Skeletal muscle tissue (tissue), 4 donors: ENCODE measurements around the gene GNL3. TPM values are rescaled to one million over a fixed set of nuclear protein-coding genes. Genes with fewer than 3 reads are reported as not detected.

Experiments
- H3K27ac ChIP-seq: one replicate; pipeline ENCODE4 v1.7.0; 2013; ENCODE audit warnings: mild to moderate bottlenecking, low read depth, low read length, inconsistent platforms
- H3K27me3 ChIP-seq, 3 donors: one replicate each; pipeline ENCODE4 v1.7.0; 2013; ENCODE audit warnings: low read length in 3 of 3; ENCODE audit not compliant: control insufficient read depth in 3 of 3, insufficient read depth in 3 of 3
- H3K36me3 ChIP-seq, 3 donors: one replicate each; pipeline ENCODE4 v1.7.0; 2013; ENCODE audit warnings: low read length in 3 of 3; ENCODE audit not compliant: control insufficient read depth in 3 of 3, insufficient read depth in 3 of 3
- H3K4me1 ChIP-seq, 3 donors: one replicate each; pipeline ENCODE4 v1.7.0; 2013; ENCODE audit warnings: low read length in 3 of 3, mild to moderate bottlenecking in 3 of 3; ENCODE audit not compliant: control insufficient read depth in 3 of 3, insufficient read depth in 3 of 3
- H3K4me3 ChIP-seq, 3 donors: one replicate each; pipeline ENCODE4 v1.7.0; 2013; ENCODE audit warnings: low read length in 3 of 3
- H3K9ac ChIP-seq, 3 donors: one replicate each; pipeline ENCODE4 v1.7.0; 2013; ENCODE audit warnings: low read length in 3 of 3, mild to moderate bottlenecking in 3 of 3, moderate library complexity in 2 of 3, low read depth in 1 of 3
- H3K9me3 ChIP-seq, 3 donors: one replicate each; pipeline ENCODE4 v1.7.0; 2013; ENCODE audit warnings: low read length in 3 of 3; ENCODE audit not compliant: control insufficient read depth in 3 of 3
- total RNA-seq: library from RNA; depleted of rRNA; stranded (reverse); fragments of >200 nt; gene quantifications from one replicate; pipeline ENCODE4 v1.2.3, GENCODE V29; 2014
- donor health status: Osteomylitis.

The GNL3 gene
- total RNA-seq, 1 donor from 2014 or later, result 45.4 TPM

- no peaks in the 10 kb centered on the region for H3K9me3 ChIP-seq
- H3K27me3 ChIP-seq, result no peaks in the 10 kb centered on the region
- peaks cover 0 to 5% (median 0%) of the 10 kb centered on the region in 3 donors for H3K4me1 ChIP-seq
- no peak overlapping the region for H3K9ac ChIP-seq
- H3K4me3 ChIP-seq, result no peak overlapping the region
- H3K36me3 ChIP-seq, result peaks cover 36 to 58% (median 55%) of the 10 kb centered on the region in 3 donors
- H3K27ac ChIP-seq, result no peak overlapping the region
Observed at GRCh38 chr3:52697632-52697965, 11.8 kb downstream of the GNL3 start.

GRCh38 chr3:52703341-52703740 lies 17.5 kb downstream of the GNL3 start:
- no peaks in the 10 kb centered on the region for H3K9me3 ChIP-seq
- no peak overlapping the region for H3K4me3 ChIP-seq
- H3K9ac ChIP-seq, result no peak overlapping the region
- H3K27me3 ChIP-seq, result no peaks in the 10 kb centered on the region
- H3K27ac ChIP-seq, result no peak overlapping the region
- peaks cover 24 to 39% (median 28%) of the 10 kb centered on the region in 3 donors for H3K4me1 ChIP-seq
- H3K36me3 ChIP-seq, result peaks cover 4 to 16% (median 14%) of the 10 kb centered on the region in 3 donors

GRCh38 chr3:52704611-52705437 lies 19.0 kb downstream of the GNL3 start:
- Histone ChIP-seq H3K9ac (peak overlapping the region; percentile 85 to 98 (median 94)), H3K9me3 (no peaks in the 10 kb centered on the region), H3K27ac (peak overlapping the region; percentile 79), H3K27me3 (no peaks in the 10 kb centered on the region), H3K36me3 (peaks cover 4 to 25% (median 17%) of the 10 kb centered on the region in 3 donors), H3K4me3 (peak overlapping the region; percentile 98 to 100 (median 99)), H3K4me1 (peaks cover 24 to 39% (median 28%) of the 10 kb centered on the region in 3 donors)

- Histone ChIP-seq H3K4me1 (peaks cover 24 to 39% (median 28%) of the 10 kb centered on the region in 3 donors), H3K27me3 (no peaks in the 10 kb centered on the region), H3K9me3 (no peaks in the 10 kb centered on the region), H3K9ac (peak overlapping the region; percentile 85 to 98 (median 94)), H3K27ac (peak overlapping the region; percentile 79), H3K4me3 (peak overlapping the region; percentile 98 to 100 (median 99)), H3K36me3 (peaks cover 4 to 21% (median 17%) of the 10 kb centered on the region in 3 donors)
Observed at GRCh38 chr3:52705438-52705687, 19.5 kb downstream of the GNL3 start.

GRCh38 chr3:52705688-52706686 lies 20.2 kb downstream of the GNL3 start, which contains the start of the genes GLT8D1 and SPCS1:
TSS of gene GLT8D1 (minus strand) at chr3:52705791. CDS start at chr3:52700460, 5,331 bp downstream.
TSS of gene SPCS1 (plus strand) at chr3:52706106. CDS start at chr3:52706247, 141 bp downstream.
- Histone ChIP-seq H3K4me1 (peaks cover 24 to 39% (median 28%) of the 10 kb centered on the region in 3 donors), H3K27me3 (no peaks in the 10 kb centered on the region)

GRCh38 chr3:52707585-52707984 lies 21.8 kb downstream of the GNL3 start:
- peaks cover 5 to 27% (median 18%) of the 10 kb centered on the region in 3 donors for H3K36me3 ChIP-seq

More at GRCh38 chr3:52705688-52706686, 20.2 kb downstream of the GNL3 start, which contains the start of the genes GLT8D1 and SPCS1:
- Histone ChIP-seq H3K36me3 (peaks cover 4 to 21% (median 18%) of the 10 kb centered on the region in 3 donors), H3K9me3 (no peaks in the 10 kb centered on the region), H3K27ac (peak within 1 kb of the TSS; percentile 79), H3K9ac (peak within 1 kb of the TSS; percentile 94 to 98 (median 98)), H3K4me3 (peak within 1 kb of the TSS; percentile 98 to 100 (median 99))

GRCh38 chr3:52710512-52710911 lies 24.7 kb downstream of the GNL3 start:
- H3K9ac ChIP-seq, result no peak overlapping the region
- H3K27me3 ChIP-seq, result no peaks in the 10 kb centered on the region
- no peaks in the 10 kb centered on the region for H3K9me3 ChIP-seq
- H3K36me3 ChIP-seq, result peaks cover 6 to 28% (median 18%) of the 10 kb centered on the region in 3 donors
- H3K27ac ChIP-seq, result no peak overlapping the region
- H3K4me3 ChIP-seq, result no peak overlapping the region
- peaks cover 8 to 17% (median 15%) of the 10 kb centered on the region in 3 donors for H3K4me1 ChIP-seq

More at GRCh38 chr3:52707585-52707984, 21.8 kb downstream of the GNL3 start:
- Histone ChIP-seq H3K9ac (peak overlapping the region in 2 of 3 donors; percentile 32 to 98), H3K27me3 (no peaks in the 10 kb centered on the region), H3K4me1 (peaks cover 23 to 39% (median 24%) of the 10 kb centered on the region in 3 donors), H3K9me3 (no peaks in the 10 kb centered on the region), H3K27ac (no peak overlapping the region), H3K4me3 (peak overlapping the region in 1 of 3 donors; percentile 15)

- Histone ChIP-seq H3K27me3 (no peaks in the 10 kb centered on the region), H3K36me3 (peaks cover 6 to 25% (median 18%) of the 10 kb centered on the region in 3 donors), H3K9me3 (no peaks in the 10 kb centered on the region), H3K9ac (no peak overlapping the region), H3K4me3 (no peak overlapping the region), H3K27ac (no peak overlapping the region), H3K4me1 (peaks cover 0 to 3% (median 1%) of the 10 kb centered on the region in 3 donors)
Observed at GRCh38 chr3:52712291-52713212, 26.7 kb downstream of the GNL3 start.
